Activated CD8-positive, alpha-beta memory T cell treated with anti-CD3 and anti-CD28 coated beads for 24 hours (primary cell): ENCODE data around the gene EAF2.
"Not testable (repeated sequence)": the region's sequence is repeated elsewhere in the genome, so short reads cannot be mapped to it uniquely, and the experiment has no call there.

ENCODE experiments used
- DNase-seq: peaks from one replicate; pipeline ENCODE4 v3.0.0-alpha.2; 2020

The EAF2 gene

DNA sequence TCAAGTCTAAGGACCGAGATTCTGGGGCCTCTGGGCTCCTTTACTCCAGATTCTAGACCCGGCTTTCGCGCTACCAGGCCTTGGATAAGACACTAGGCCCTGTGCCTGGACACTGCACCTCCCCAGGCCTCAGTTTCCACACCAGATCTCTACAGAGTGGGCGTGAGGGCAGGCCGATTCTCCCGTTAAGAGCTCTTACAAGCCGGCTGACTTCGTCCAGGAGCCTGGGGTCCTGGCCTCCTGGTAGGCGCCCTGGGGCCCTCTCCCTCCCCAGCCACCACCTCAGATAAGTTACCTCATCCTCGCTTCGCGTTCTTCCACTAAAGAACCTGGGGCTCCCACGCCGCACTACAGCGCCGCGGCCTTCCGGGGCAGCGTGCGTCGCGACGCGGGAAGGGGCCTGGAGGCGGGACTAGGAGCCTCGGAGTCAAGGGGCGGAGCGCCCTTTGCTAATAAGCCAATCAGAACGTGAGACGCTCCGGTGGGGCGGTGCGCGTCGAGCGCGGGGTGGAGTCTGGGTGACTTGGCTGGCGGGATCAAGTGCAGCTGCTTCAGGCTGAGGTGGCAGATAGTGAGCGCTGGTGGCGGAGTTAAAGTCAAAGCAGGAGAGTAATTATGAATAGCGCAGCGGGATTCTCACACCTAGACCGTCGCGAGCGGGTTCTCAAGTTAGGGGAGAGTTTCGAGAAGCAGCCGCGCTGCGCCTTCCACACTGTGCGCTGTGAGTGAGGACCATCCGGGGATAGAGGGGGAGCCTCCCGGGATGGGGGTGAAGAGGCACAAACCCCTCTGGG, at the start of gene EAF2, which contains the start of gene IQCB1:
Gene EAF2, plus strand, starts transcription at position 539 of the 794 bp plus-strand sequence. Its CDS starts 77 bp downstream, at position 616.
Gene IQCB1, minus strand, starts transcription at position 390 of the 794 bp plus-strand sequence. CDS start 6,100 bp downstream, outside the sequence.
- DNase-seq, result peak; percentile 97

DNA sequence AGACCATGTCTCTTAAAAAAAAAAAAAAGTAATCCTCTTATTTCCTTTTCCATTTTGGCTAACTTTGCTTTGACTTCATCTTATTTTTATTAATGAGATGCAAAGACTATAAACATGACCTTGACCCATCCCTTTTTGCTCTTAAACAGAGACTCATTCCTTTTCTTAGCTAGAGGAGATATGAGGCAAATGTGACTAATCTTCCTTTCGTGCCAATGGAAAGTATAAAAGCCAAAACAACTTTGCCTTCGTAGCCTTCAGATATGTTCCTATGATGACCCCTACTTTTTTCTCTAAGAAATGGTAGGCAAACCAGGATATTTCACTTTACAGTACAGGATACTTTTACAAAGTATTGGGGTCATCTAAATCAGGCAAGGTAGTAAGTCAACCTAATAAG, 48.5 kb upstream of the EAF2 start:
- no peak for DNase-seq

DNA sequence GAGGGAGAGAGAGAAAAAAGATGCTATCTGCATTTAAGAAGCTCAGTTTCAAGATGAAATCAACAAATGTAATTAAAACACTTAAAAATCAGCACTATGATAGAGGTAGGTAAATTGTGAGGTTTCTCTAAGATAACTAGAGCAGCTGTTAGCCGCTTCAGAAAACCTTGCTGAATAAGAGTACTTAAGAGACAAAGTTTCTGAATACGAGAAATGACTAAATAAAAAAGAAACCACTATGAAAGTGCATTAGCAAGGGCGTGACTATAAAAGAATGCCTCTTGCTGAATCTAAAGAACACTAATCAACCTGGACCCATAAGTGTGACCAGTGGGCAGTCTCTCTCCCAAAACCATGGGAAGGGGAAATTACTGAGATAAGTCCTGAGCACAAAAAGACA, 41.9 kb upstream of the EAF2 start:
- no peak for DNase-seq

DNA sequence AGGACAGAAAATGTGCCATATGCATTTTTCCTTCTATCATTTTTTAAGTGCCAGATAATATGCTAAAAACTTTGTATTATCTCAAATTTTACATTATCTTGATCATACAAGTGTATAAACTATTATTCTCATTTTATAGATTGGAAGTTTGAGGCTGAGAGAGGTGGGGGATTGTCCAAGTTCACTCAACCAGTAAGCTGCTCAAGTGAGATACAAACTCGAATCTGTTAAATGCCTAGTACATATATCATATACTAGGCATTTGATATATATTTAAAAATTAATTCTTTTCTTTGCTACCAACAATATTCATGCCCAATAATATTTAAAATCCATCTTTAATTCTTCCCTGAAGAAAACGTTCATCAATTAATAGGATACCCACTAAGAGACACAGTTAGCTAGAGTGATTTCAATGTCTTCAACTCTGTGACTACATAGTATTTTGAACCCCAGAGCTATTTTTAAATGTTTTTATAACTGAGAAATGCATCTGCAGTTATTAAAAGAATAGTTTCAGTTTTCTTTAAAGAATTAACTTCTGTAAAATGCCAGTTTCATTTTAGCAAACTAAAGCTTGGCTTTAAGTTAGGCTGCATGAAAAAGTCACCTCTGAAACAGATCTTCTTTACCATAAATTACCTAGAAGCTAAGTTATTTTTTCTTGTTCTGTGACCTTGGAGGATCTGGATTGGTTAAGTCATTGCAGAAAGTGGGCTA, 40.6 kb upstream of the EAF2 start:
- DNase-seq, result no peak

DNA sequence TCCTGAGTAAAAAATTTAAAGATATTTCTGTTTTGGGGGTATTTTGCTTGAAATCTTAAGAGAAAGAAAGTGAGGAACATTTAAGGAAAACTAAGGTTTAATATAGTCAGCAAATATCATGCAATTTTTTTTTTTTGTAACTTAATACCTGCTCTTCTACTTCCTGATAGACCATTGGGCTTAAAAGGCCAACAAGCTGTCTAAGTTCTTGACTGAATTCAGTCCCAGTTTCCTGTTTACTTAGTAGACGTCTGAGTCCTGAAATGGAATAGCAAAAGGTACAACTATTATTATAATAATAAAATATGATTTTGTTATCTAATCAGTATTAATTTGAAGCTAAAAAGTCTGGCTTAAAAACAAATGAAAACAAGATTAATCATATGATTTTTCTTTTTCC, 38.0 kb upstream of the EAF2 start:
- no peak for DNase-seq

DNA sequence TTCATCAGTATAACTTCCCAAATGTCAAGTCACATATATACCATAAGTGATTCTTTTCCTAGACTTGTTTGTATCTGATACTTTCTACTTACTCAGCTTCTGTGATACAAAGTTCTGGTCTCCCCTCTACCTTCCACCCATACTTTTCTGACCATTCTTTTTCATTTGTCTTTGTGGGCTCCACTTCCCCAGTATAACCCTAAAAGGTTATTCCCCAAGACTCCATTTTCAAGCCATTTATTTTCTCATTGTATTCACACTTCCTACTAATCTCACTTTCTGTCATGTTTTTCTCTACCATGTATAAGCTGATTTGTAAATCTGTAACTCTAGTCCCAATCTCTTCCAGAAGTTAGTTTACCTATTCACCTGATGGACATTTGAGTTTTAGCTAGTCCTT, 34.1 kb upstream of the EAF2 start:
- DNase-seq, result no peak

DNA sequence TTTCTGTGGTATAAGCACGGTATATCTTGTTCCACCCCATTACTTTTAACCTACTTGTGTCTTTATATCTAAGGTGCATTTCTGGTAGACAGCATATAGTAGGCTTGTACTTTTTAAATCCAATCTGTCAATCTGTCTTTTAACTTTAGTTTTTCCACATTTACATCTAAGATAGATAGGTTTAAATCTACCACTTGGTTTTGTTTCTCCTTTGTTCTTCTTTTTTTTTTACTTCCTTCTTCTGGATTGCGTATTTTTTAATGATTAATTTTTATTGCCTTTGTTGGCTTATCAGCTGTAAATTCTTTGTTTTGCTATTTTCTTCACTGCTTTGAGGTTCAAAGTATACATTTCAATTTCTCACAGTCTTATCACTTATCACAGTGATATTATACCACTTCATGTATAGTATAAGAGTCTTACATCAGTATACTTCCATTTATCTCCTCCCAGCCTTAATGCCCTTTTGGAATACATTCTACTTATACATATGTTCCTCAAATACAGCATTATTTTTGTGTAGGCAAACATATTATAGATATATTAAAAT, 31.2 kb upstream of the EAF2 start:
- no peak for DNase-seq

DNA sequence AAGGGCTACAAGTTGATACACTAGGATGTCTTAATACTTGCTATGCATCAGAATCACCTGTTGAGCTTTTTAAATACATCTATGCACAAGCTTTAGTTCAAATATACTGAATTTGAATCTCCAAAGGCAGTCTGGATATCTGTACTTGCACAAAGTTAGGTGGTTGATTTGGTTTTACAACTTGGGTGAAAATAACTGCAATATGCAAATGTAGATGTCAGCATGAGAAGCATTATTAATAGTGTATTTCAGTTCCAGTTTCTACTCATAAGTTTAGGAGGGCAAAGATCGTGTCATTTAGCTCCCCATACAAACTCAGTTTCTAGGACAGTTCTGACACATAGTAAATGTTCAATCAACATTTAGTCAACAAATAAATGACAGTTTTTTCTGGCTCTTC, 25.8 kb upstream of the EAF2 start:
- no peak for DNase-seq

DNA sequence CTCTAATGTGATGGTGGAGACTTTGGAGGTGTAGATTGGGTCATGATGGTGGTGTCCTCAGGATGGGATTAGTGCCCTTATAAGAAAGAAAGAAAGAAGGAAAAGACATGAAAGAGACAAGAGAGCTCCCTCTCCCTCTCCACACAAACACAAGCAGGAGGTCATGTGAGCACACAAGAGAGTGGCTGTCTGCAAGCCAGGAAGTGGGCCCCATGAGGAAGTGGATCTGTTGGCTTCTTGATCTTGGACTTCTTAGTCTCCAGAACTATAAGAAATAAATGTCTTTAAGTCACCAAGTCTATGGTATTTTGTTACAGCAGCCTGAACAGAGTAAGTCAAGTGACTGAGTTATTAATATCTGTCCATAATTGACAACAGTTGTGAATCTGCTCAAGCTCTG, 17.3 kb upstream of the EAF2 start:
- no peak for DNase-seq

DNA sequence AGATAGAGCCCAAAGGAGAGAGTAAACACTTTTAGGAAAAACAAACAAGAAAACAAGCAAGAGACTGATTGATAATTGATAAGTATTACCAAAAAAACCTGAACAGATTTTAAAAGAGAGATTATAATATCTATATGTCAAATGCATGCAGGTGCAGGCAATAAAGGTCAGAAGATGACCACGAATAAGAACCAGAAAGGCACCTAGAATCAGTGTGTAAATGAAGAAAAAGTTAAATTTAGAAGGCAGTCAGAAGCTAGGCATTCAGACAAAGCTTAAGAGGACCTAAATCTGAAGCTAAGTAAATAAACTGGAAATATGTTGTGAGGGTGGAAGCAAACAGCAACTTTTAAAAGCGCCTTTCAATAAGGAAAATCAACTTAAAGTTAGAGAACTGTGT, 16.4 kb upstream of the EAF2 start:
- DNase-seq, result no peak

DNA sequence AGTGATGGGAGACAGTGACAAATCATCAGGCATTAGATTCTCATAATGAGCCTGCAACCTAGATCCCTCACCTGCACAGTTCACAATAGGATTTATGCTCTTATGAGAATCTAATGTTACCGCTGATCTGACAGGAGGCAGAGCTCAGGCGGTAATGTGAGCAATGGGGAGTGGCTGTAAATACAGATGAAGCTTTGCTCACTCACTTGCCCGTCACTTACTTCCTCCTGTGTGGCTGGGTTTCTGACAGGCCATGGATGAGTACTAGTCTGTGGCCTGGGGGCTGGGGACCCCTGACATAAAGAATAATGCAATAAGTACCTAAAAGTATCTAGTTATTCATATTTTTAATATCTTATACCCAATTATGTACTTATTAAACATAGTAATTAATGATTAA, 15.8 kb upstream of the EAF2 start:
- no peak for DNase-seq

DNA sequence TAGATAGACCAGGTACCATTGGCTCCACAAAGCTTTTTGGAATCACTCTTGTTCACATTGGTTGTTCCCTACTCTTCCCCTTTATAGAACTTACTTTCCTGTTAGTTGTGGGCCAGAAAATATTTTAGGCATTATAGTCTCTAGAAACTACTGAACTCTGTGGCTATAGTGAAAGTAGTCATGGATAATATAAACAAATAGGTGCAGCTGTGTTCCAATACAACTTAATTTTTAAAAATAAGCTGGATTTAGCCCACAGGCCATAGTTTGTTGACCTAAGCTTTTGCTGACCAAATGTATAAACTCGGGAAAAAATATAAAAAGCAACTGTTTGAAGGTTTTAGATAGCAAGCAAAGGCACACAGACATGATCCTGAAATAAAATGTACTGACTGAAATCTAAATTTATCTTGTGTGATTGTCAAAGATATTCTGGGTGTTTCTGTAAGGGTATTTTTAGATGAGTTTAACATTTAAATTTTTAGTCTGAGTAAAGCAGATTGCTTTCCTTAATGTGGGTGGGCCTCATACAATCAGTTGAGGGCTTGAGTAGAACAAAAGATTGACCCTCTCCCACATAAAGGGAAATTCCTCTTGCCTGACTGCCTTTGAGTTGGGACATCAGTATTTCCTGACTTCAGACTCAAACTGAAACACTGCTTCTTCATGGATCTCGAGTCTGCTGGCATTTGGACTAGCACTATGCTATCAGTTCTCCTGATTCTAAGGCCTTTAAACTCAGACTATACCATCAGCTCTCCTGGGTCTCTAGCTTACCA, 13.4 kb upstream of the EAF2 start:
- no peak for DNase-seq

DNA sequence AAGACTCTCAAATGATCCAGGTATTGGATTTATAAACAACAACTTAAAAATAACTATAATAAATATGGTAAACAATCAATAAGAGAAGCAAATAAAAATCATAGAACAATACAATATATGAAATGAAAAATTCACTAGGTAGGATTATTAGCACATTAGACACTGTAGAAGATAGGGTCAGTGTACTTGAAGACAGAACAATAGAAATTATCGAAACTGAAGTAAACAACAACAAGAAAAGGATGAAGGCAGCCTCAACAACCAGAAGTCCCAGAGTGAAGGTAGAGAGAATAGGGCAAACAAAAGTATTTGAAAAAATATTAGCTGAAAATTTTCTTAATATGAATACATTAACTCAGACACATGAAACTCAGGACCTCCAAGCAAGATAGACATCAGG, 12.0 kb upstream of the EAF2 start:
- DNase-seq, result no peak

DNA sequence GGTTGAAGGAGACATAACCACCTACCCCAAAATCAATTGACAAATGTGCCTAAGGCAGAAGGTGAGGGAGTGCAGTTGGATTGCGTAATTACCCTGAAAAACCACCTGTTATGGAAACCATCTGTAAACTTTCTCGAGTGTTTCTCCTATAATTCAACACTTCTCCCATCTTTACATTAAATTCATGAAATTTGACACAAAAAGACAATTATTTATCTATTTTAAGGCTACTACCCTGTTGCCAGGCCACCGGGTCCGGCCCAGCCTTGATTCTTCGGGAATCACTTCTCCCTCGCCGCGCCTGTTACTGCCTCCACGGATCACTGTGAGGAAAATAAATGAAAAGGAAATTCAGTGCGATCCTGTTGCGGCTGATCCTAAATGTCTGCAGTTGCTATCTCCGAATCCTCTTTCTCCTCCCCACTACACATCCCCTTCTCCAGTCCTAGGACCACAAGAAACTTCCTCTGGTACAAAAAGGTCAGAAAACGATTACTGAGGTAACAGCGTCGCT, 795 bp upstream of the EAF2 start:
- DNase-seq, result no peak

DNA sequence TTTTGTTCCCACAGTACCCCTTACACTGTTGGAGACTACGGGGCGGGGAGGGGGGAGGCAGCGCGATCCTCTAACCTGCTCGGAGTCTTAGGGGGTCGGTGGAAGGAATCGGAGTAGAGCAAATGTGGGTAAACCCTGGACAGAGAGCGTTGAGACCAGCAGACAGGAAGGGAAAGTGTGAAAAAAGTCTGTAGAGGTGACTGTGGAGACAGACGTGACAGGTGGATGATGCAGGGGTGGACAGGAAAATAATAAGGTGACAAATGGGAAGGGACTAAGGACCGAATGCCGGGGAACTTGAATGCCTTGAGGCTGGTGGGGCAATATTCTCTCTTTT, 424 bp downstream of the EAF2 start:
- no peak for DNase-seq

DNA sequence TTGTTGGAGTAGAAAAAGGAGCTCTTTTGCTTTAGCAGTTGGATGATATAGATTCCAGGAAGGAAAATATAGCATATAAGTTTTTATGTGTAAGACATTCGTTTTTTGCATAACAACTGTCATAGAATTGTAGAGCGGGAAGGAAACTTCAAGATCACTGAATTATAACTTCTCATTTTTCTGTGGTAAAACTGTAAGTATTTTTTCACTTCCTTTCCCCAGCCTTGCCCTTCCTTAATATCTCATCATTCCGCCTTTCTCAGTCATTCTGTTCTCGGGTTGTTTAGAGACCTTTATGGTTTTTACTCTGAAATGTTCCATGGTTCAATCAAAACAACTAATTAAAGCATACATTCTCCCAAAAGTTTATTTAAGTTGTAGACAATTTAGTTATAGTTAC, 1.1 kb downstream of the EAF2 start:
- no peak for DNase-seq

DNA sequence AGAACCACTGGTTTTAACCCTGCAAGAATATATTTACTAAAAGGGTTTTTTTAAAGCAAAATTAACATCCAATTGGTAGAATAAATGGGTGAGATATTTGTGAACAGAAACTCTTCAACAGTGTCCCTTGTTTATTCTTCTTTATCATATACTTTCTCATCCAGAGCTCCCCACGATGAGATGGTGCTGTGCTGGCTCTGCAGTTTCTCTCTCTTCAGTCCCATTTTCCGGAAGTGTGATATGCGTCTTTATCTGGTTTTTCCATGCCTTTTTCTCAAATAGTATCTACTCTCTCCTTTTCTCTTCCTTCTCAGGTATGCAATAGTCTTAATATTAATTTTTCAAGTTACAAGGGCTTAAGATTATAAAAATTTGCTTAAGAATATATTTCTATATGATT, 1.5 kb downstream of the EAF2 start:
- DNase-seq, result no peak

DNA sequence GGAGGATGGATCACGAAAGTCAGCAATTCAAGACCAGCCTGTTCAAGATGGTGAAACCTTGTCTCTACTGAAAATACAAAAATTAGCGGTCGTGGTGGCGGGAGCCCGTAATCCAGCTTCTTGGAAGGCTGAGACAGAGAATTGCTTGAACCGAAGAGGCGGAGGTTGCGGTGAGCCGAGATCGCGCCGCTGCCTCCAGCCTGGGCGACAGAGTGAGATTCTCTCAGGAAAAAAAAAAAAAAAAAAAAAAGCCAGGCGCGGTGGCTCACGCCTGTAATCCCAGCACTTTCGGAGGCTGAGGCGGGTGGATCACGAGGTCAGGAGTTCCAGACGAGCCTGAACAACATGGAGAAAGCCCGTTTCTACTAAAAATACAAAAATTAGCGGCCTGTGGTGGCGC, 5.0 kb downstream of the EAF2 start:
- DNase-seq, result no peak

DNA sequence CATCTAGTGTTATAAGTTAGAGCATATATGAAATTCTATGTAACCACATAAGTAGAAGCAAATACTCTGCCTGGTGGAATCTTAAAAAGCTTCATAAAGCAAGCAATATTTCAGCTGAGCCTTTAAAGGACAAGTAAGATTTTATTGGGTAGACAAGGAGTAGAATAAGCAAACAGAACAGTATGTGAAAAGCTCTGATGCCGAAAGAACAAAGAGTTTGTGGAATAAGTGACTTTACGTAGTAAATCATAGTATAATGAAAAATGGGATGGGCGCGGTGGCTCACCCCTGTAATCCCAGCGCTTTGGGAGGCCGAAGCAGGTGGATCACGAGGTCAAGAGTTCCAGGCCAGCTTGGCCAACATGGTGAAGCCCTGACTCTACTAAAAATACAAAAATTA, 9.9 kb downstream of the EAF2 start:
- DNase-seq, result no peak

DNA sequence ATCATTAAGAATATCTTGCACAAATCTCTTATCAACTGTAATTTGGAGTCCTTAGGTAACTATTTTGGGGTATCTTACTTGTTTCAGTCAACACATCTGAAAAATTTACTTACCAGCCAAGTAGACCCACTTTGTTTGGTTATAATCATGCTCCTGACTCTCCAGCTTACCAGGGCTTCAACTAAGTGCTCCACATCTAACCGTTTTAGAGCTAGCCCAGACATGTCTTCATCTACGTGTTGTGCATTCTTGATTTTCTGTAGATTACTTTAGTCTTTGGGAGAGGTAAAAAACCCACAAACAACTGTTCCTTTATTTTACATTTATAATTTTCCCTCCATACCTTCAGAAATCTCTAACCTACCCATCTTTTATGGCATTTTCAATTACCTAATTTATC, 17.2 kb downstream of the EAF2 start:
- DNase-seq, result no peak

DNA sequence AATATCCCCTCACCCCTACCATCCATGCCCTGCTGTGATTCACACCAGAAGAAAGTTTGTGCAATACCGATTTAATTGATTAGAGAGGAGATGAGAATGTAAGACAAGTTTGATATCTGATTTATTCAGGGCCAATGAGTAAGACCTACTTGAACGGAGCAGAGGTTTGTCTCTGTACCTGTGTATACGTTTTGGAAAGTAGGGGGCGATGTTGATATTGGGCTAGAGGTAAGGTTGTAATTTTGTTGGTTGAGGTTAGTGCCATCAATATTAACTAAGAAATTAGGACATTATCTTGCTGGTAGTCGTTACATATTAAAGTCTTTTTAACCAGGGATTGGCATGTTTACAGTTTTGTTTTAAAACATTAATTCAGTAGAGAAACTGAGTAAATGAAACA, 20.5 kb downstream of the EAF2 start:
- DNase-seq, result no peak

DNA sequence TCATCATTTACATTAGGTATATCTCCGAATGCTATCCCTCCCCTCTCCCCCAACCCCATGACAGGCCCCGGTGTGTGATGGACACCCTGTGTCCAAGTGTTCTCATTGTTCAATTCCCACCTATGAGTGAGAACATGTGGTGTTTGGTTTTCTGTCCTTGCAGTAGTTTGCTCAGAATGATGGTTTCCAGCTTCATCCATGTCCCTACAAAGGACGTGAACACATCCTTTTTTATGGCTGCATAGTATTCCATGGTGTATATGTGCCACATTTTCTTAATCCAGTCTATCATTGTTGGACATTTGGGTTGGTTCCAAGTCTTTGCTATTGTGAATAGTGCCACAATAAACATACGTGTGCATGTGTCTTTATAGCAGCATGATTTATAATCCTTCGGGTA, 22.8 kb downstream of the EAF2 start:
- not testable (repeated sequence) for DNase-seq

DNA sequence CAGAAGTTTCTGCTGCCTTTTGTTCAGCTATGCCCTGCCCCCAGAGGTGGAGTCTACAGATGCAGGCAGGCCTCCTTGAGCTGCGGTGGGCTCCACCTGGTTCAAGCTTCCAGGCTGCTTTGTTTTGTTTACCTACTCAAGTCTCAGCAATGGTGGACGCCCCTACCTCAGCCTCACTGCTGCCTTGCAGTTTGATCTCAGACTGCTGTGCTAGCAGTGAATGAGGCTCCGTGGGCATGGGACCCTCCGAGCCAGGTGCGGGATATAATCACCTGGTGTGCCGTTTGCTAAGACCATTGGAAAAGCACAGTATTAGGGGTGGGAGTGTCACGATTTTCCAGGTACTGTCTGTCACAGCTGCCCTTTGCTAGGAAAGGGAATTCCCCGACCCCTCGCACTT, 28.2 kb downstream of the EAF2 start:
- DNase-seq, result not testable (repeated sequence)
